Epithelial cell of esophagus (primary cell): ENCODE data around the gene ROPN1B.

Source experiments
- DNase-seq: peaks from one replicate; pipeline ENCODE4 v3.0.0; 2010; ENCODE audit warnings: low read depth
- H3K4me3 ChIP-seq: 2 replicates; pipeline ENCODE4 v1.5.1; 2011; ENCODE audit warnings: mild to moderate bottlenecking, low read length, control low read depth
- TF ChIP-seq, protein P1 (sequence below): IDR thresholded peaks from 2 replicates; pipeline ENCODE4 v1.5.1; 2011; ENCODE audit warnings: low read depth, mild to moderate bottlenecking, low read length, control low read depth, inconsistent platforms; ENCODE audit not compliant: insufficient read depth; ENCODE audit errors: missing control alignments

Gene ROPN1B

DNA sequence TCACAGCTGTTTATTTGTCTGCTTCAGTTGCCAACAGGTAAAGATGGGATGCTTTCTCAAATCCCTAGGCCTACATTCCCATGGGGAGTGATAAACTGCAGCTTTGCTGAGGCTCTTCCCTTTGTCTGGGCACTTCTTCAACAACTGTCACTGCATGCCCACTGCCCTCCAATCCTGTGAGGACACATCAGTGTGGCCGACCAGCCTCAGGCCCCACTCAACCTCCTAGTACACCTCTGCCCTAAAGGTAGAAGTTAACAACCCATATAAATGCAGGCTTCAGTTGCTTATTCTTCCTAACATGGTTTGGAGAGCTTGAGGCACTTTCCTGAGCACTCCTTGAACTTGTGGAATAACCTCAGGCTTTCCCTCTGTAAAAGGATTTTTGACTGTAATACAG lies 49.6 kb downstream of the ROPN1B start:
- DNase-seq: no peak
- TF ChIP-seq, protein P1, sequence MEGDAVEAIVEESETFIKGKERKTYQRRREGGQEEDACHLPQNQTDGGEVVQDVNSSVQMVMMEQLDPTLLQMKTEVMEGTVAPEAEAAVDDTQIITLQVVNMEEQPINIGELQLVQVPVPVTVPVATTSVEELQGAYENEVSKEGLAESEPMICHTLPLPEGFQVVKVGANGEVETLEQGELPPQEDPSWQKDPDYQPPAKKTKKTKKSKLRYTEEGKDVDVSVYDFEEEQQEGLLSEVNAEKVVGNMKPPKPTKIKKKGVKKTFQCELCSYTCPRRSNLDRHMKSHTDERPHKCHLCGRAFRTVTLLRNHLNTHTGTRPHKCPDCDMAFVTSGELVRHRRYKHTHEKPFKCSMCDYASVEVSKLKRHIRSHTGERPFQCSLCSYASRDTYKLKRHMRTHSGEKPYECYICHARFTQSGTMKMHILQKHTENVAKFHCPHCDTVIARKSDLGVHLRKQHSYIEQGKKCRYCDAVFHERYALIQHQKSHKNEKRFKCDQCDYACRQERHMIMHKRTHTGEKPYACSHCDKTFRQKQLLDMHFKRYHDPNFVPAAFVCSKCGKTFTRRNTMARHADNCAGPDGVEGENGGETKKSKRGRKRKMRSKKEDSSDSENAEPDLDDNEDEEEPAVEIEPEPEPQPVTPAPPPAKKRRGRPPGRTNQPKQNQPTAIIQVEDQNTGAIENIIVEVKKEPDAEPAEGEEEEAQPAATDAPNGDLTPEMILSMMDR: no peak
- no peak overlapping the region for H3K4me3 ChIP-seq

DNA sequence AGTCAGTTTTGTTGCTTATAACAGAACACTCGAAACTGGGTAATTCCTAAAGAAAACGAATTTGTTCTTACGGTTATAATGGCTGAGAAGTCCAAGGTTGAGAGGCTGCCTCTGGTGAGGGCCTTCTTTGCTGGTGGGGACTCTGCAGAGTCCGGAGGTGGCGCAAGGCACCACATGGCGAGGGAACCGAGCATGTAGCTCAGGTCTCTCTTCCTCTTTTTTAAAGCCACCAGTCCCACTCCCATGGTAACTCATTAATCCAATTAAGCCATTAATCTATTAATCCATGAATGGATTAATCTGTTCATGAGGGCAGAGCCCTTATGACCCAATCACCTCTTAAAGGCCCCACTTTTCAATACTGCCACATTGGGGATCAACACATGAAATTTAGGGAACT lies 50.0 kb downstream of the ROPN1B start:
- no peak for DNase-seq
- TF ChIP-seq, protein P1: no peak
- no peak overlapping the region for H3K4me3 ChIP-seq

DNA sequence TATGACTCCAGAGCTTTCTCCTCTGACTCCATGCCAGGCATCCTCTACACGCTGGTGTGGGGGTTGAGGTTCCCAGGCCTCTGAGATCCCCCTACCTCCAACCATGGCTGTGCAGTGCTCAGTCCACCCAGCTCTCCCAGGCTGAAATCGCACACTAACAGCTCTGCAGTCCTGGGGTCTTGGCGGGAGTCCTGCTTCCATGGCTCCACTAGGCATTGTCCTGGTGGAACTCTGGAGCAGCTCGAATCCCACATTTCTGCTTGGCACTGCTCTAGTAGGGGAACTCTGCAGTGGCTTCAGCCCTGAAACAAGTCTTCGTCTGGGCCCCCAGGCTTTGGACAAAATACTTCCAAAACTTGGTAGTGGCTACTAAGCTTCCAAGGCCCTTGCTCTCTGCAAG lies 50.7 kb downstream of the ROPN1B start:
- DNase-seq: no peak
- H3K4me3 ChIP-seq: no peak overlapping the region
- TF ChIP-seq, protein P1: no peak

DNA sequence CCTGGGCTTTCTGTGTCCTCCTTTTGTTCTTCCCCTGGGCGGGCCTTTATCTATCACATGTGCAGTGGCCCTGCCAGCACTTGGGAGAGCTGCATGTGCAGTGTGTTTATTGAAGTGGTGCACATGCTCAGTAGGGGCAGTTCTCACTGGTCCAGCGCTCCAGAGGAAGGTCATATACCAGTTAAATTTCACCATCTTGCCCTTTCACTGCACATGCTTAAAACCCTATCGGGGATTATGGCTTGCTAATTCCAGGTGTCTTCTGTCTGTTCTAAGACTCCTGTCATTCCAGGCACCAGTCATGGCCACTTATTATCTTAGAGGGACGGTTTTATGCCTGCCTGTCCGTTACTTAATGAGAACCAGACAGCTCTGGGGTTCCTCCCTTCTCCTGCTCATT lies 52.2 kb downstream of the ROPN1B start:
- no peak overlapping the region for H3K4me3 ChIP-seq
- TF ChIP-seq, protein P1: no peak
- no peak for DNase-seq

DNA sequence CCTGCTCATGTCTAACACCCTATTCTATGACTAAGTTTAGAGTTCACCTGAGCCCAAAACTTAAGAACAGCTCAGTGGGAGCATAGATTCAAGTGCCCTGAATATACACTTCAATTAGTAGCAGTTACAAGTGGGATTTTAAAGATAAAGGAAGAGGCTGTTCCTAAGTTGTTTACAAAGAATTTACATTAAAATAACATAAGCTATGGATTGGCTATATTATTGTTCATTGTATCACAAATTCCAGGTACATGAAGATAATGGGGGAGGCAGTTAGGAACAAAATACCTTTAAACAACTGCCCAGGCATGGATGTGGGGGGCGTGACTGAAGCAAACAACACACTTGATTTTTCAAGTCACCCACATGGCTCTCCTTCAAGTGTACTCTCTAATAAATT lies 52.7 kb downstream of the ROPN1B start:
- DNase-seq: no peak
- TF ChIP-seq, protein P1: no peak
- no peak overlapping the region for H3K4me3 ChIP-seq

DNA sequence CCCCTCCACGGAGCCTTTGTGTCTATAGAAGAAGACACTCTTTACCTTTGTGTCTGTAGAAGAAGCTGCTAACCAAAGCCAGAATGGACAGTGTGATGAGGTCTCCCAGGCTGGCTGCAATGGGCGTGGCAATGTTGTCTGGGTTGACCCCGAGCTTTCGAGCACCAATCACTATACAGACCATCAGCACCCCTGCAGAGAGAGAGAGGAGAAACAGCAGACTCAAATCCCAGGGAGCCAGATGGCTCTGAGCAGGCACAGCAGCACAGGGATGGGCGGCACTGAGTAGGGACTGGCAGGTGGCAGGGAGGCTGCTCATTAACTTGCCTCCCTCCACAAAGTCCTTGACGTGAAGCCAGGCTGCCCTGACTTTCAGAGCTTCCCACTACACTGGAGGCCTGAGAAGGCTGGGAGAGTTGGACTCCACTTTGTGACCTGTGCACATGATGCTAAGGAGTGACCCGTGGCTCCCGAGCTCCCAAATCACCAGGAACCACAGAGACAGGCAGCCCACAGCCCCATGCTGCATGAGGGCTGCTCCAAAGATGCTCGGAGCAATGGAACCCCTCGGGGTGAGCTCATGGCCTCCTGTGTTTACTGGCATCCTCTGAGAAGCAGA lies 53.9 kb downstream of the ROPN1B start:
- DNase-seq: no peak
- TF ChIP-seq, protein P1: no peak
- H3K4me3 ChIP-seq: no peak overlapping the region

DNA sequence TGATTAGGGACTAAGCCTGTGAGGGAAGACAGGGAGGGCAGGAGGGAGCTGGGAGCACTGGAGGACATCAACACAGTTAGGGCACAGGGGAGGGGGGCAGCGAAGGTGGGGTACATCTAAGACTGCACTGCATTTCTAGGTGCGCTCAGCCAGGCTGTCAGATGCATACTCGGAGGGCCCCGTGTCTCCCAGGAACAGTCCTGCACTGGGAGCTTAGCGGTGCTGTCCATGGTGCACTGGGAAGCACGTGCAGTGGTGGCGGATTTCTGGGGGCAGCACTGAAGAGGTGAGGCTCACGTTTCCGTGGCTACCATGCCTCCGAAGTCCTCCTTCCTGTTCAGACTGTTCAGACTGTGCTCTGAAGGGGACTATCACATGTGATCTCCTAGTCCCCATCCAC lies 54.4 kb downstream of the ROPN1B start:
- no peak overlapping the region for H3K4me3 ChIP-seq
- no peak for DNase-seq
- TF ChIP-seq, protein P1: no peak
